HepG2 (cell line): Measurements from ENCODE around the gene HOXD9. TPM values are rescaled to one million over a fixed set of nuclear protein-coding genes. Genes with fewer than 3 reads are reported as not detected.

Experiments used
- ATAC-seq: fragments of 200-7000 bp; cut with Tn5 transposase; 3 replicates; pipeline ENCODE4 v1.9.1; 2020; ENCODE audit warnings: mild to moderate bottlenecking, moderate library complexity
- BruUV-seq: library from RNA; stranded (reverse); fragments of 400-500 nt; replicated peaks from 2 replicates; lab custom pipeline; 2021; lab: Mats Ljungman, UMichigan
- CTCF ChIA-PET: fragments of 300-600 bp; formaldehyde crosslinking; extraction: SDS; loops from one replicate; lab custom pipeline; 2021; ENCODE audit warnings: low total read pairs, inconsistent platforms, low intra/inter-chr PET ratio; lab: Yijun Ruan, JAX
- POLR2A ChIA-PET: fragments of 350-600 bp; sonication (Branson Sonifier 250); formaldehyde crosslinking; loops from one replicate; lab custom pipeline; 2020; ENCODE audit warnings: antibody characterized with exemption, inconsistent platforms; lab: Yijun Ruan, JAX
- DNase-seq: peaks from one replicate; pipeline ENCODE4 v3.0.0-alpha.2; 2015; ENCODE audit warnings: low spot score
- FAIRE-seq: peaks from 3 replicates; lab custom pipeline; 2011; peaks lifted over from hg19 to GRCh38; lab: Jason Lieb, UNC
- H2AFZ ChIP-seq: one replicate; pipeline ENCODE4 v1.6.1; 2011; ENCODE audit warnings: low read length, inconsistent platforms
- H3K27ac ChIP-seq: fragments of 300-600 bp; 3 replicates; pipeline ENCODE4 v1.8.0; 2011; ENCODE audit warnings: mixed run types, mild to moderate bottlenecking, mixed read lengths, low read length, inconsistent platforms; ENCODE audit not compliant: insufficient read depth; ENCODE audit errors: extremely low read length
- H3K27me3 ChIP-seq, 2 experiments: fragments of 200-600 bp in 1 of 2; 2 replicates in 1 of 2; 3 replicates in 1 of 2; pipeline versions ENCODE4 v1.6.0 to v1.8.0; 2011; ENCODE audit warnings: low read length in 2 of 2, mild to moderate bottlenecking in 2 of 2, moderate library complexity in 2 of 2, inconsistent platforms in 1 of 2; ENCODE audit not compliant: insufficient read depth in 2 of 2, control insufficient read depth in 1 of 2
- H3K36me3 ChIP-seq, 2 experiments: fragments of 200-600 bp in 1 of 2; replicated peaks in 1 of 2; 2 replicates in 1 of 2; 3 replicates in 1 of 2; pipeline versions ENCODE4 v1.5.1 to v1.8.0; 2011; ENCODE audit warnings: low read length in 2 of 2, inconsistent platforms in 1 of 2; ENCODE audit not compliant: insufficient read depth in 2 of 2, control insufficient read depth in 1 of 2
- H3K4me1 ChIP-seq: 2 replicates; pipeline ENCODE4 v1.5.1; 2012; ENCODE audit warnings: low read length, inconsistent platforms; ENCODE audit not compliant: insufficient read depth
- H3K4me2 ChIP-seq: 2 replicates; pipeline ENCODE4 v1.6.0; 2011; ENCODE audit warnings: low read depth, low read length, inconsistent platforms
- H3K4me3 ChIP-seq, 3 experiments: fragments of 200-600 bp in 1 of 3; sonication (generic), shearing (Covaris generic) in 1 of 3; replicated peaks in 1 of 3; 2 replicates each; pipeline ENCODE4 v1.5.1; 2011 to 2016; ENCODE audit warnings: low read length in 3 of 3, inconsistent platforms in 2 of 3, low read depth in 2 of 3, mild to moderate bottlenecking in 2 of 3, control low read depth in 1 of 3, mixed read lengths in 1 of 3; ENCODE audit not compliant: insufficient read depth in 1 of 3
- H3K79me2 ChIP-seq: one replicate; pipeline ENCODE4 v1.6.1; 2011; ENCODE audit warnings: low read length, inconsistent platforms; ENCODE audit not compliant: insufficient read depth
- H3K9ac ChIP-seq: 2 replicates; pipeline ENCODE4 v1.6.0; 2011; ENCODE audit warnings: mild to moderate bottlenecking, low read depth, low read length, inconsistent platforms; ENCODE audit not compliant: insufficient read depth
- H3K9me3 ChIP-seq: 2 replicates; pipeline ENCODE4 v1.5.1; 2012; ENCODE audit warnings: mild to moderate bottlenecking, low read length
- H4K20me1 ChIP-seq: 2 replicates; pipeline ENCODE4 v1.6.0; 2011; ENCODE audit warnings: inconsistent platforms, mild to moderate bottlenecking, low read length, moderate library complexity; ENCODE audit not compliant: insufficient read depth
- CBX2 ChIP-seq, 2 experiments: fragments of 200-600 bp in 1 of 2; sonication (generic); formaldehyde crosslinking in 1 of 2; IDR thresholded peaks; 2 replicates each; pipeline versions ENCODE4 v1.7.0 to v1.8.1; 2018 to 2022; ENCODE audit warnings: low read depth in 2 of 2, low read length in 1 of 2, mild to moderate bottlenecking in 1 of 2, missing genetic modification reagents in 1 of 2
- DR1 ChIP-seq: sonication (generic); formaldehyde crosslinking; IDR thresholded peaks from 2 replicates; pipeline ENCODE4 v1.8.0; 2021; ENCODE audit warnings: mild to moderate bottlenecking, missing genetic modification reagents, inconsistent platforms
- ETS1 ChIP-seq: sonication (generic); formaldehyde crosslinking; IDR thresholded peaks from 2 replicates; pipeline ENCODE4 v1.4.0; 2020; ENCODE audit warnings: missing genetic modification reagents
- GABPA ChIP-seq, 2 experiments: IDR thresholded peaks; 2 replicates each; pipeline ENCODE4 v1.6.1; 2011 to 2016; ENCODE audit warnings: low read depth in 2 of 2, low read length in 1 of 2, missing biosample characterization in 1 of 2, missing genetic modification characterization in 1 of 2
- GPBP1L1 ChIP-seq: sonication (generic); formaldehyde crosslinking; IDR thresholded peaks from 2 replicates; pipeline ENCODE4 v1.5.0; 2020; ENCODE audit warnings: mild to moderate bottlenecking, missing genetic modification reagents
- TFAP4 ChIP-seq: sonication (generic); IDR thresholded peaks from 2 replicates; pipeline ENCODE4 v1.6.1; 2016; ENCODE audit warnings: low read depth, borderline replicate concordance
- ZMAT5 ChIP-seq: sonication (generic); formaldehyde crosslinking; IDR thresholded peaks from 2 replicates; pipeline ENCODE4 v1.5.0; 2020; ENCODE audit warnings: mild to moderate bottlenecking, low read depth, missing genetic modification reagents, borderline replicate concordance
- ZNF570 ChIP-seq: sonication (generic); formaldehyde crosslinking; IDR thresholded peaks from 2 replicates; pipeline ENCODE4 v1.4.0; 2020; ENCODE audit warnings: mild to moderate bottlenecking, missing genetic modification reagents, borderline replicate concordance
- ZNF710 ChIP-seq: sonication (generic); formaldehyde crosslinking; IDR thresholded peaks from 2 replicates; pipeline ENCODE4 v1.5.0; 2020; ENCODE audit warnings: mild to moderate bottlenecking, missing genetic modification reagents, borderline replicate concordance
- ZNF737 ChIP-seq: sonication (generic); formaldehyde crosslinking; IDR thresholded peaks from 2 replicates; pipeline ENCODE4 v1.5.0; 2020; ENCODE audit warnings: missing genetic modification reagents, mild to moderate bottlenecking, borderline replicate concordance
- ZUFSP ChIP-seq: sonication (generic); formaldehyde crosslinking; IDR thresholded peaks from 2 replicates; pipeline ENCODE4 v1.9.0; 2021; ENCODE audit warnings: missing genetic modification reagents, mild to moderate bottlenecking, borderline replicate concordance
- WGBS: methylation state at CpG from one replicate; pipeline ENCODE4 v1.1.6; 2017; ENCODE audit warnings: low lambda C conversion rate; 5-methylcytosine and 5-hydroxymethylcytosine counted together
- in situ Hi-C: cut with HindIII; loops from 2 replicates; pipeline ENCODE4 v1.10.0; 2017; ENCODE audit warnings: low pct_unique_long_range_greater_than_20kb; ENCODE audit not compliant: extremely low pct_ligation_motif_present
- intact Hi-C: fragments of 100-400 bp; cut with micrococcal nuclease; formaldehyde crosslinking; loops from one replicate; pipeline ENCODE4 v1.10.0; 2022; ENCODE audit not compliant: unreplicated experiment
- polyA plus RNA-seq, 8 experiments: library from polyadenylated mRNA; depleted of rRNA in 3 of 8; stranded (reverse) in 7 of 8; unstranded in 1 of 8; fragments of >200 nt; fragmentation: Illumina TruSeq in 4 of 8; extraction: Trizol in 4 of 8; gene quantifications; 2 replicates each; pipeline versions ENCODE4 v1.2.1 to v1.2.3, GENCODE V29; 2011 to 2016; ENCODE audit warnings: low read depth in 4 of 8, missing spikeins in 1 of 8, mixed read lengths in 1 of 8; ENCODE audit not compliant: insufficient read depth in 1 of 8
- total RNA-seq, 5 experiments: library from RNA; depleted of rRNA; stranded (reverse); fragments of >200 nt; fragmentation: Illumina TruSeq; extraction: Trizol; gene quantifications; 2 replicates each; pipeline ENCODE4 v1.2.3, GENCODE V29; 2016; ENCODE audit warnings: low read depth in 1 of 5

HOXD9 gene
- total and polyA plus RNA-seq, 2 of the 13 experiments (the other 11 are each of a cell fraction or from before 2014, with no cell fraction given) = not detected

GRCh38 chr2:176101842-176102241 lies 20.7 kb upstream of the HOXD9 start (continued):
- no peak for TF ChIP-seq GPBP1L1 (CRISPR knock-in tag)
- TF ChIP-seq ZNF570 (CRISPR knock-in tag) = no peak
- no peak for TF ChIP-seq ZNF710 (CRISPR knock-in tag)
- TF ChIP-seq ZUFSP = no peak
- TF ChIP-seq, all 625 proteins: peak for 0

- ChIA-PET POLR2A (no interaction called here), CTCF (no interaction called here)
- ATAC-seq (no peak), DNase-seq (no peak), FAIRE-seq (no peak)
- 3% methylated on average over 7 of the region's 7 CpGs for WGBS
- in situ Hi-C loops (loop anchor here (10.0 kb wide), 1 partner anchor 1068 kb away; no protein-coding TSS in a partner anchor), intact Hi-C loops (no loop called here)
- H4K20me1 ChIP-seq = no peaks in the 10 kb centered on the region; the same call in 1 of the 2 replicates
- H3K9ac ChIP-seq = no peak overlapping the region
- BruUV-seq = no TSS peak
- H3K79me2 ChIP-seq = no peaks in the 10 kb centered on the region
- no peak overlapping the region for H2AFZ ChIP-seq
- no peak overlapping the region for H3K4me3 ChIP-seq
- TF ChIP-seq CBX2 (IDR thresholded peaks at IDR 0.05; ENCODE audit: low read depth, low read length) (0 out of 2 replicates have a peak, but pooled peaks have one; percentile 74), CBX2 (CRISPR knock-in tag; IDR thresholded peaks at IDR 0.05; ENCODE audit: low read depth) (no peak), DR1 (no peak), TFAP4 (no peak), ZNF737 (CRISPR knock-in tag) (no peak), ETS1 (CRISPR knock-in tag) (no peak), GABPA (IDR thresholded peaks at IDR 0.05; ENCODE audit: low read depth, low read length) (no peak), GABPA (CRISPR knock-in tag; IDR thresholded peaks at IDR 0.05; ENCODE audit: low read depth) (no peak), ZMAT5 (CRISPR knock-in tag) (no peak)
- no peaks in the 10 kb centered on the region for H3K9me3 ChIP-seq
- no peaks in the 10 kb centered on the region for H3K36me3 ChIP-seq
- peaks cover 7% of the 10 kb centered on the region; the same call in 1 of the 2 replicates for H3K4me1 ChIP-seq
- H3K27me3 ChIP-seq = peaks cover 37 to 98% of the 10 kb centered on the region in 2 experiments
- no peak overlapping the region for H3K4me2 ChIP-seq
- H3K27ac ChIP-seq = no peak overlapping the region
Measured at GRCh38 chr2:176102309-176102866, 20.1 kb upstream of the HOXD9 start.
